Adrenal gland (tissue), 12 donors: ENCODE data around the gene CORO6. TPM values are rescaled to one million over a fixed set of nuclear protein-coding genes. Genes with fewer than 3 reads are reported as not detected.
A peak's percentile ranks its signal among the peaks of the same experiment; 100 is the strongest.

Experiments used
- DNase-seq, 7 donors: peaks; one replicate each; pipeline ENCODE4 v3.0.0-alpha.2; 2019 to 2020
- H3K27ac ChIP-seq, 5 donors: fragments of 200-600 bp; sonication (generic) in 4 of 5; 1 replicate in 3 of 5; 2 replicates in 2 of 5; pipeline versions ENCODE4 v1.5.1 to v1.8.0; 2016 to 2020; ENCODE audit warnings: mild to moderate bottlenecking in 1 of 5
- H3K27me3 ChIP-seq: fragments of 200-600 bp; 2 replicates; pipeline ENCODE4 v1.8.0; 2021
- H3K36me3 ChIP-seq, 2 donors: fragments of 200-600 bp; replicated peaks in 1 of 2; 1 replicate in 1 of 2; 2 replicates in 1 of 2; pipeline versions ENCODE4 v1.5.1 to v1.8.0; 2018 to 2022
- H3K4me1 ChIP-seq, 2 donors: fragments of 200-600 bp; replicated peaks in 1 of 2; 1 replicate in 1 of 2; 2 replicates in 1 of 2; pipeline versions ENCODE4 v1.5.1 to v1.8.0; 2018 to 2021
- H3K4me3 ChIP-seq, 4 donors: fragments of 200-600 bp; sonication (generic) in 3 of 4; one replicate each; pipeline ENCODE4 v1.5.1; 2016 to 2018
- H3K9me3 ChIP-seq, 3 donors: fragments of 200-600 bp; sonication (generic) in 1 of 3; replicated peaks in 1 of 3; 1 replicate in 2 of 3; 2 replicates in 1 of 3; pipeline versions ENCODE4 v1.5.1 to v1.8.0; 2016 to 2021
- CTCF ChIP-seq, 6 experiments: fragments of 450-650 bp in 4 of 6; fragments of 200-600 bp in 2 of 6; sonication (generic) in 1 of 6; IDR thresholded peaks; 1 replicate in 5 of 6; 2 replicates in 1 of 6; pipeline versions ENCODE4 v1.5.1 to v1.8.0; 2016 to 2021; ENCODE audit warnings: antibody characterized with exemption in 6 of 6, mild to moderate bottlenecking in 2 of 6, moderate library complexity in 1 of 6
- POLR2A ChIP-seq, 2 donors: fragments of 450-650 bp; IDR thresholded peaks; one replicate each; pipeline ENCODE4 v1.6.1; 2017; ENCODE audit warnings: antibody characterized with exemption in 2 of 2, mild to moderate bottlenecking in 2 of 2, moderate library complexity in 1 of 2
- WGBS, 4 donors: extraction: QIAGEN DNeasy Blood & Tissue Kit in 2 of 4; methylation state at CpG; one replicate each; pipeline versions ENCODE4 v1.1.5 to v1.1.7; 2013 to 2017; 5-methylcytosine and 5-hydroxymethylcytosine counted together
- intact Hi-C, 2 donors: fragments of 100-400 bp; cut with DNase I; formaldehyde crosslinking; loops; one replicate each; pipeline versions ENCODE4 v1.14.1 to v1.15.0; 2022 to 2023
- polyA plus RNA-seq, 3 donors: library from polyadenylated mRNA; stranded (reverse); fragments of 200-250 nt in 2 of 3; fragments of 350-450 nt in 1 of 3; fragmentation: Illumina TruSeq in 1 of 3; extraction: RNeasy Lipid Tissue Mini Kit (QIAGEN cat#74804) in 1 of 3; gene quantifications; one replicate each; pipeline ENCODE4 v1.2.3, GENCODE V29; 2013 to 2014
- total RNA-seq, 9 donors: library from RNA; depleted of rRNA in 4 of 9; stranded (reverse); fragments of >200 nt in 4 of 9; fragments of 120-200 nt in 1 of 9; fragmentation: NEBNext Ultra II Directional in 1 of 9; extraction: Animal tissue kit (Norgen Biotek cat#: 25700) in 1 of 9; gene quantifications; one replicate each; pipeline versions ENCODE4 v1.1.0 to v1.2.4, GENCODE V29; 2013 to 2023
- donor health status: healthy with polysubstance abuse.
- donor health status: Bipolar disorder and iron deficiency.
- donor health status: DM: yes; HTN: yes; CAD: no.
- donor health status: DM: no; HTN: no; CAD: no.
- donor health status: DM: no; HTN: no; CAD: no.
- donor health status: DM: yes; HTN: yes; CAD: no.

The CORO6 gene
- total and polyA plus RNA-seq, 12 donors, result 0.44 to 34.0 (median 5.6) TPM

GRCh38 chr17:29617481-29618271 lies 5.0 kb downstream of the CORO6 start:
- intact Hi-C loops, result loop anchor here in 1 of 2 donors (5.0 kb wide), 1 partner anchor 35 kb away; no protein-coding TSS in a partner anchor
- H3K4me3 ChIP-seq, result peak overlapping the region in 1 of 4 donors; percentile 50
- no peaks in the 10 kb centered on the region for H3K9me3 ChIP-seq

GRCh38 chr17:29617125-29617480 lies 5.6 kb downstream of the CORO6 start:
- Histone ChIP-seq H3K9me3 (no peaks in the 10 kb centered on the region), H3K27me3 (no peaks in the 10 kb centered on the region), H3K27ac (no peak overlapping the region), H3K36me3 (no peaks in the 10 kb centered on the region), H3K4me1 (peaks cover 27 to 57% of the 10 kb centered on the region in 2 donors), H3K4me3 (peak overlapping the region in 1 of 4 donors; percentile 50)
- no peak for TF ChIP-seq POLR2A (IDR thresholded peaks at IDR 0.05)
- peak; percentile 33 to 66 (median 42) for TF ChIP-seq CTCF (IDR thresholded peaks at IDR 0.05)
- intact Hi-C loops, result loop anchor here in 1 of 2 donors (5.0 kb wide), 1 partner anchor 35 kb away; no protein-coding TSS in a partner anchor
- DNase-seq, result peak; percentile 71 to 86 (median 77)
- WGBS, 4 donors, result 5 to 27% (median 7%) methylated on average over 3 to 16 of the region's 16 CpGs; no CpG with 5 or more reads in 1 of the 4 donors

More at GRCh38 chr17:29617481-29618271, 5.0 kb downstream of the CORO6 start:
- H3K27me3 ChIP-seq, result no peaks in the 10 kb centered on the region
- peak overlapping the region in 2 of 5 donors; percentile 43 to 53 for H3K27ac ChIP-seq
- 3 to 9% (median 7%) methylated on average over 9 to 68 of the region's 68 CpGs for WGBS, 4 donors
- TF ChIP-seq CTCF (IDR thresholded peaks at IDR 0.05) (peak; percentile 37 to 65 (median 58)), POLR2A (IDR thresholded peaks at IDR 0.05) (no peak)
- peaks cover 29 to 59% of the 10 kb centered on the region in 2 donors for H3K4me1 ChIP-seq
- peak; percentile 74 to 83 (median 79) for DNase-seq
- H3K36me3 ChIP-seq, result no peaks in the 10 kb centered on the region

- H3K27ac ChIP-seq, result no peak overlapping the region
- intact Hi-C loops, result loop anchor here in 1 of 2 donors (5.0 kb wide), 1 partner anchor 34 kb away; no protein-coding TSS in a partner anchor
- H3K27me3 ChIP-seq, result no peaks in the 10 kb centered on the region
- peaks cover 26 to 53% of the 10 kb centered on the region in 2 donors for H3K4me1 ChIP-seq
- WGBS, 4 donors, result 35 to 46% (median 37%) methylated on average over 28 to 32 of the region's 32 CpGs
- no peak for TF ChIP-seq POLR2A (IDR thresholded peaks at IDR 0.05)
- no peak for TF ChIP-seq CTCF (IDR thresholded peaks at IDR 0.05)
- no peaks in the 10 kb centered on the region for H3K9me3 ChIP-seq
- no peak for DNase-seq
- H3K4me3 ChIP-seq, result peak overlapping the region in 1 of 4 donors; percentile 50
- H3K36me3 ChIP-seq, result no peaks in the 10 kb centered on the region
Observed at GRCh38 chr17:29616300-29617048, 6.2 kb downstream of the CORO6 start.
